Hematopoietic multipotent progenitor cell treated with erythropoietin and hydrocortisone succinate and interleukin-3 and kit ligand, for 8 days (in vitro differentiated cells): Measurements from ENCODE around the gene G0S2.
"Not testable (repeated sequence)": the region's sequence is repeated elsewhere in the genome, so short reads cannot be mapped to it uniquely, and the experiment has no call there.

Source experiments
- DNase-seq: peaks from one replicate; pipeline ENCODE4 v3.0.0-alpha.2; 2015

G0S2 gene

GRCh38 chr1:209685821-209686220 is 10.6 kb downstream of the G0S2 start:
- DNase-seq = no peak

DNA sequence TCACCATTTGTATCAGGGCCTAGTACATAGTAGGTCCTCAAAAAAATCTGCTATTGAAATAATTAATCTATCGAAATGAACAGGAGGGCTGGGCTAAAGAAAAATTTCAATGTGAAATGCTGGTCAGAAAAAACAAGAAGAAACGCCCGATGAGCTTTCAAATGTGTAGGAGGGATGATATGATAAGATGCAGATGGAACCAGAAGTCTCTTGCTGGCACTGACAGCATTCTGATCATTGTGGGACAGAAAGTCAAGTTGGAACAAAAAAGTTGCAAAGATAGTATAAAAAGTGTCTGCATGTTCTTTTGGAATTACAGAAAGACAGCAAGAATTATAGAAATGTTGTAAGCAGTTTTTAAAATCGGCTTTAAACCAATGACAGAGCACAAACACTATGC is 11.1 kb downstream of the G0S2 start:
- DNase-seq = peak; percentile 66

- peak; percentile 85 for DNase-seq
Observed at GRCh38 chr1:209688746-209689234, 13.6 kb downstream of the G0S2 start.

GRCh38 chr1:209689477-209689876 is 14.3 kb downstream of the G0S2 start:
- DNase-seq = peak; percentile 84

GRCh38 chr1:209691237-209691636 is 16.0 kb downstream of the G0S2 start:
- DNase-seq = no peak

GRCh38 chr1:209692296-209692695 is 17.1 kb downstream of the G0S2 start:
- DNase-seq = no peak

GRCh38 chr1:209692745-209693504 is 17.7 kb downstream of the G0S2 start:
- peak; percentile 87 for DNase-seq

DNA sequence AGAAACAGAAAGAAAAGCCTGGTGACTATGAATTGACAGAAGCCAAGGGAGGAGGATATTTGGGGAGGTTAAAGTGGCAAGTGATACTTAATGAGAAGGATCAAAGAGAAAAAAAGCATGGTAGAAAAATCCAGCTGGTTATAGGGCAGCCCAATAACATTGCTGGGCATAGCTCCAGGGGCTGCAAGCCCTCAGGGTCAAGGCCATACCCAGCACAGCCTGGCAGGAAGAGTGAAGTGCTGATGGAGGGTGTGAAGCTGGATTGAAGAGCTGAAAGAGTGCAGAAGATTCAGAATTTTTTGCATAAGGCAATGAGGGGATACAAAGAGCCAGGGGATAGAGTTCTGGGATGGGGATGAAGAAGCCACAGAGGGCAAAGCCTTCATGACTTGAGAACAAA is 21.5 kb downstream of the G0S2 start:
- DNase-seq = no peak

DNA sequence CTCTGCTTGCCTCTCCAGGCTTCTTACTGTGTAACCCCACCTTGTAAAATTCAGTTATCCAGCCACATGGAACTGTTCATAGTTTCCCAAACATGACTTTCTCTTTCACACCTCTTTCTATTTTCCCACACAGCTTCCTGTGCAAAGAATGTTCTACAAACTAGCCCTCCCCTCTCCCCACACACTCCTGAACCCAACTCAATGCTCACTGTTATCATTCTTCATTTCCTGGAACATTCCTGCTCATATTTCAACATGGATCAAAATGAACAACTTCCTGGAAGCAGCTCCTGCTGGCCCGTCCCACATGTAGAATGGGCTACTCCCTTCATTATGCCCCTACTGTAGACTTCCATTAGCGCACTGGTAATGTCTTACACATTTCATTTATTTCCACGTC is 21.9 kb downstream of the G0S2 start:
- DNase-seq = no peak

- not testable (repeated sequence) for DNase-seq
Observed at GRCh38 chr1:209700686-209701085, 25.5 kb downstream of the G0S2 start.

DNA sequence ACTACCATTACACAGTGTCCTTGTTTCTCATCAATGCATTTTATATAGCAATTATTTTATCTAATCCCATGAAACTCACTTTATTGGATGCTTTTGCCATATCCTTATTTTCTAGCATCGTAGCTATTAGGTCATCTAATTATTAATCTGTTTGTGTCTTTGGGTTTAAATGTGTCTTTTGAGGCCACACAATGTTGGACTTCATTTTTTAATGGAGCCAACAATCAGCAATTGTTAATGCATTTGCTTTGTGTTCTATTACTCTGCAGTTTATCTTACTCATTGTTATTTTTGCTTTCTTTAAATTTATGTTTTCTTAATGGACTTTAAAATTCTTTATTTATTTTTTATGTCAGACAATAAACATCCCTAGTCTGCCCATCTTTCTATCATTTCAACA is 27.6 kb downstream of the G0S2 start:
- no peak for DNase-seq

GRCh38 chr1:209703834-209704504 is 28.8 kb downstream of the G0S2 start:
- DNase-seq = no peak

- no peak for DNase-seq
Observed at GRCh38 chr1:209704584-209704983, 29.4 kb downstream of the G0S2 start, which contains the start of gene HSD11B1. Gene HSD11B1 (plus strand): TSS chr1:209704846. CDS start chr1:209704943, 97 bp downstream.

- no peak for DNase-seq
Observed at GRCh38 chr1:209705033-209705598, 29.9 kb downstream of the G0S2 start.

DNA sequence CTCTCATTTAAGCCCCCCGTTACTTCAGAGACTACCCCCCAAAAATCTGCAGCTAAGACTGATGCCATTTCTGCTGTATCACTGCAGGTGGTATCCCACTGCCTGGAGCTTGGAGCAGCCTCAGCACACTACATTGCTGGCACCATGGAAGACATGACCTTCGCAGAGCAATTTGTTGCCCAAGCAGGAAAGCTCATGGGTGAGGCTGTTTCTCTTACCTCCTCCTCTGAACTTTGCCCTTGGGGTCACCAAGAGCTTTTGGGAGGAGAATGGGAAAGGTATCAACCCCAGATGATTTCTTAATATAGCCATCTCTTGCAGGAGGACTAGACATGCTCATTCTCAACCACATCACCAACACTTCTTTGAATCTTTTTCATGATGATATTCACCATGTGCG is 31.4 kb downstream of the G0S2 start:
- DNase-seq = no peak

DNA sequence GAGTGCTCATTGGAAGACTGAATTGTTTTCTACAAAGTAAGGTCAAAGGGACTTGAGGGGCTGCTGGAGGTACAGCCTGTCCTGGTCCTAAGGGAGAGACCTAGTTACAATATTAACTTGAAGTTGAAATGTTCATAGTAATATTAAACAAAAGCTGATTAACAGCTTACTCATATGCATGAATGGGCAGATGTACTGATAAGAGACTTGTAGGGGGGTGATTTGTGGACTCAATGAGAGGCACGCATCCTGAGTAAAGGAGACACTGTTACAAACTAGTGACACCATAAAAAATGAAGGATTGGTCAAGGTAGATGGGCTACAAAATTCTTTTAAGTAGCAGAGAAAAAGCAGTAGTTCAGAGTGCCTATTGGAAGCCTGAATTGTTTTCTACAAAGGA is 32.1 kb downstream of the G0S2 start:
- DNase-seq = no peak

DNA sequence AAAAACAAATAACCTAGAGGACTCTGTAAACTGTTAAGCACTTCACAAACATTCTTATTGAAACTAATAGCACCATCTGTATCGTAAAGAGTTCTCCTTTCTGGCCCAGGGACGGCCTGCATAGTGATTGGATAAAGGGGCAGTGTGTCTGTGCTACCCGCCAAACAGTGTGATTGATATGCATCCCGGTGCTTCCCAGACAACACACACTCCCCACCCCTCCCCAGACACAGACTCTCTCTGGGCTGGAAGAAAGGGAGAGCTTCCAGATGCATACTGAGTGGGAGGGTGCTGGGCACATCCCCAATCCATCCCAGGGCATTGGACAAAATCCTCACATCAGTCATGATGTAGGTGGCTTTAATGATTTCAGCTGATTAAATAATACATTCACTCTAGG is 33.1 kb downstream of the G0S2 start:
- no peak for DNase-seq

DNA sequence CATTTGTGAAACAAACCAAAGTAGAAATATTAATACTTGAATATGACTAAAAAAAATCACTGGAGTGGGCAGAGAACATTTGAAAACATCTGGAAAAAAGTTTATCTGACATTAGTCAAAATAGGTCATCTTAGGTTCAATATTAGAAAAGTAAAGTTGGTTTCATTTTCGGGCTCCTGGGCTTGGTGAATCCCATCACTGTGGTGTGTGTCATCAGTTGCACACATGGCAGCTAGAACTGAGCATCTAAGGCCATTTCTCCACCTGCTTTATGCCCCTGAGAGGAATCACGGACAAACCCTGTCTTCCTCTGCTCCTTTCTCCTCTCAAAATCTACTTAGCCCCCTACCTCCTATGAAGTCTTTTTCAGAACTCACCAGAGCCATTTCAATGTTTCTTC is 34.9 kb downstream of the G0S2 start:
- no peak for DNase-seq

- no peak for DNase-seq
Observed at GRCh38 chr1:209710847-209711246, 35.6 kb downstream of the G0S2 start.

DNA sequence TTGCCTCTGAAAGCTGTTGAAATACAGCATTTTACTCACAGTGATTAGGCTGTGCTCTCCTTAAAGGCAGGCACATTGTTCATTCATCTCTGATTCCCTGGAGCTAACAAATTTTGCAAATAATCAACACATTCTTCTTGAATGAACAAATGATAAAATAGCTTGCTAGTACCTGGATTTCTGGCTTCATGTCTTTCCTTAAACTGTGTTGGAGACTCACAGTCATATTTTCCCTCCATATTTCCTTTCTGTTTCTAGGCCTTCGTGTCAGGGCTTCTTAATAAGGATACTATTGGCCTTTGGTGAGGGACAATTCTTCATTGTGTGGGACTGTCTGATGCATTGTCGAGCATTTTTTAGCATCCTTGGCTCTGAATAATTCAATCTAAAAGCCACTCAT is 39.1 kb downstream of the G0S2 start:
- DNase-seq = no peak

DNA sequence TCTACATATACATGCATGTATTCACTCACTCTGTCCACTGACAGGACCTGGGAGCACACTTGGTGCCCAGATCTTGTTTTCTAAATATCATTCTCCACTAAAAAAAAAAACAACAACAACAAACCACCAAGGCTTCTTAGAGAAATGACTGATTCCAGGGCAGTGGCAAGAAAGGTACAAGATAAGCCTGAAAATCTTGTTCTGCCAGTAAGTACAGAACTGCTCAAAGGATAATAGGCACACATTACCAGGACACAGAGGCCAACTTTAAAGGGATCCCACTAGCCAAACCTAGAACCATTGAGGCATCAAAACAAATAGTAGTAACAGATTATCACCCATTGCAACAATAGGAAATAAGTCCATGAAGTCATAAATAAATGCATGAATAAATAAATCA is 40.1 kb downstream of the G0S2 start:
- no peak for DNase-seq

DNA sequence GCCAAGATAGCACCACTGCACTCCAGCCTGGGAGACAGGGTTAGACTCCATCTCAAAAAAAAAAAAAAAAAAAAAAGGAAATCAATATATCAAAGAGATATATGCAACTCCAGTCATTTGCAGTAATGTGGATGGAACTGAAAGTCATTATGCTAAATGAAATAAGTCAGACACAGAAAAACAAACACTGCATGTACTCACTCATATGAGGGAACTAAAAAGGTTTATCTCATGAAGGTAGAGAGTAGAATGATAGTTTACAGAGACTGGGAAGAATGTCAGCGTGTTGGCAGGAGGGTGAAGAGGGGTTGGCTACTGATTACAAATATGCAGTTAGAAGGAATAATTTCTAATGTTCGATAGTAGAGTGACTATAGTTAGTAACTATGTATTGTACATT is 42.6 kb downstream of the G0S2 start:
- DNase-seq = no peak

- no peak for DNase-seq
Observed at GRCh38 chr1:209720326-209720725, 45.1 kb downstream of the G0S2 start.

DNA sequence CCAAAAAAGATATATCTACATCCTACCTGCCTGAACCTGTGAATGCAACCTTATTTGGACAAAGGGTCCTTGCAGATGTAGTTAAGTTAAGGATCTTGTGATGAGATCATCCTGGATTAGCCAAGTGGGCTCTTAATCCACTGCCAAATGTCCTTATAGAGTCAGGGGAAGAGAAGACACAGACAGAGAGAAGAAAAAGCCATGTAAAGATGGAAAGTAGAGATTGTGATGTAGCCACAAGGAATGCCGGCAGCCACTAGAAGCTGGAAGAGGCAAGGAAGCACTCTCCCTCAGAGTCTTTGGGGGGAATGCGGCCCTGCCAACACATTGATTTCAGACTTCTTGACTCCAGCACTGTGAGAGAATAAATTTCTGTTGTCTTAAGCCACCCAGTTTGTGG is 45.6 kb downstream of the G0S2 start:
- DNase-seq = no peak
